ENCODE measurements around the gene SCAP.

Gene SCAP

DNA sequence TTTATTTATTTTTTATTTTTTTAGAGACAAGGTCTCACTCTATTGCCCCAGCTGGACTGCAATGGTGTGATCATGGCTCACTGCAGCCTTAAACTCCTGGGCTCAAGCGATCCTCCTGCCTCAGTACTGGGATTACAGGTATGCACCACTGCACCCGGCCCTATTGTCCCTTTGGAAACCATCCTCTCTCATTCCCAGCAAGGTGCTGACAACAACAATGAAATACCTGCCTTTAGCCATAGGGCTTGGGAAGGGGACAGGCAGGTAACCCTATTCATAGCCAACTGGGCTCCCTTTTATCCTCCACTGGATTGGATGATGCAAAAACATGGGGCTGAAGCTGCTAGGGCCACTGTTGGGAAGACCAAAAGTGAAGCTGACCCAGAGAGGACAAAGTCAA, 43.1 kb downstream of the SCAP start:
- Histone ChIP-seq H3K9ac (ENCODE audit: low read length) (no peak overlapping the region), H3K9me3 (ENCODE audit: insufficient read depth, low read length) (no peaks in the 10 kb centered on the region), H3F3A (ENCODE audit: insufficient read depth) (no peaks in the 10 kb centered on the region), H3K36me3 (ENCODE audit: low read length) (peaks cover 7% of the 10 kb centered on the region; the same call in 1 of the 2 replicates), H3K9me2 (replicated peaks; ENCODE audit: insufficient read depth, low read length) (no peaks in the 10 kb centered on the region), H3K79me2 (ENCODE audit: insufficient read depth, low read length) (no peaks in the 10 kb centered on the region), H3K27me3 (ENCODE audit: low read length) (no peaks in the 10 kb centered on the region), H2AFZ (ENCODE audit: low read depth, low read length, severe bottlenecking) (no peak overlapping the region), H3K4me3 (ENCODE audit: insufficient read depth, low read length, poor library complexity, severe bottlenecking) (no peak overlapping the region), H3K4me2 (ENCODE audit: low read depth, low read length, poor library complexity, severe bottlenecking) (no peak overlapping the region), H4K20me1 (ENCODE audit: low read depth, low read length) (no peaks in the 10 kb centered on the region), H3K27ac (ENCODE audit: low read depth, low read length) (no peak overlapping the region)
- TF ChIP-seq, protein P1, sequence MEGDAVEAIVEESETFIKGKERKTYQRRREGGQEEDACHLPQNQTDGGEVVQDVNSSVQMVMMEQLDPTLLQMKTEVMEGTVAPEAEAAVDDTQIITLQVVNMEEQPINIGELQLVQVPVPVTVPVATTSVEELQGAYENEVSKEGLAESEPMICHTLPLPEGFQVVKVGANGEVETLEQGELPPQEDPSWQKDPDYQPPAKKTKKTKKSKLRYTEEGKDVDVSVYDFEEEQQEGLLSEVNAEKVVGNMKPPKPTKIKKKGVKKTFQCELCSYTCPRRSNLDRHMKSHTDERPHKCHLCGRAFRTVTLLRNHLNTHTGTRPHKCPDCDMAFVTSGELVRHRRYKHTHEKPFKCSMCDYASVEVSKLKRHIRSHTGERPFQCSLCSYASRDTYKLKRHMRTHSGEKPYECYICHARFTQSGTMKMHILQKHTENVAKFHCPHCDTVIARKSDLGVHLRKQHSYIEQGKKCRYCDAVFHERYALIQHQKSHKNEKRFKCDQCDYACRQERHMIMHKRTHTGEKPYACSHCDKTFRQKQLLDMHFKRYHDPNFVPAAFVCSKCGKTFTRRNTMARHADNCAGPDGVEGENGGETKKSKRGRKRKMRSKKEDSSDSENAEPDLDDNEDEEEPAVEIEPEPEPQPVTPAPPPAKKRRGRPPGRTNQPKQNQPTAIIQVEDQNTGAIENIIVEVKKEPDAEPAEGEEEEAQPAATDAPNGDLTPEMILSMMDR (IDR thresholded peaks at IDR 0.05; ENCODE audit: insufficient read depth, low read length, poor library complexity, severe bottlenecking) = no peak

DNA sequence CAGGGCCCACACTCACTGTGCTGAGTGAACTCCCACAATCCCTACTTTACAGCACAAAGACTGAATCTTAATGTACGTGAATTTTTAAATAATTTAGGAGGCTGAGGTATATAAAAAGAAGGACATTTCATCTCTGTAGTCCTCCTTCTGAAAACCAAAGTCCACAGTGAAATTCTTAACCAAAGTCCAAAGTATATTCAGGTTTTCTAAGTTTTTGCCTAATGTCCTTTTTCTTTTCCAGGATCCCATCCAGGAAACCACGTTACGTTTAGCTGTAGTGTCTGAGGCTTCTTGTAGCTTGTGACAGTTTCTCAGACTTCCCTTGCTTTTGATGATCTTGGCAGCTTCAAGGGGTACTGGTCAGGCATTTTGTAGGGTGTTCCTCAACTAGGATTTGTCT, 44.5 kb downstream of the SCAP start:
- Histone ChIP-seq H3K4me2 (ENCODE audit: low read depth, low read length, poor library complexity, severe bottlenecking) (no peak overlapping the region), H3K4me3 (ENCODE audit: insufficient read depth, low read length, poor library complexity, severe bottlenecking) (no peak overlapping the region), H3K36me3 (ENCODE audit: low read length) (0 out of 2 replicates have a peak, but pooled peaks cover 7% of the 10 kb centered on the region), H4K20me1 (ENCODE audit: low read depth, low read length) (no peaks in the 10 kb centered on the region), H2AFZ (ENCODE audit: low read depth, low read length, severe bottlenecking) (no peak overlapping the region), H3K9me3 (ENCODE audit: insufficient read depth, low read length) (no peaks in the 10 kb centered on the region), H3K27ac (ENCODE audit: low read depth, low read length) (no peak overlapping the region), H3F3A (ENCODE audit: insufficient read depth) (no peaks in the 10 kb centered on the region), H3K27me3 (ENCODE audit: low read length) (no peaks in the 10 kb centered on the region), H3K9me2 (replicated peaks; ENCODE audit: insufficient read depth, low read length) (no peaks in the 10 kb centered on the region), H3K9ac (ENCODE audit: low read length) (no peak overlapping the region), H3K79me2 (ENCODE audit: insufficient read depth, low read length) (no peaks in the 10 kb centered on the region)
- no peak for TF ChIP-seq EZH2phosphoT487 (conservative IDR thresholded peaks at IDR 0.05; ENCODE audit: low read length)
- TF ChIP-seq, protein P1 (IDR thresholded peaks at IDR 0.05; ENCODE audit: insufficient read depth, low read length, poor library complexity, severe bottlenecking) = no peak

GRCh38 chr3:47430606-47431005, 45.1 kb downstream of the SCAP start:
- Histone ChIP-seq H3K4me3 (ENCODE audit: insufficient read depth, low read length, poor library complexity, severe bottlenecking) (no peak overlapping the region), H3K9me2 (replicated peaks; ENCODE audit: insufficient read depth, low read length) (no peaks in the 10 kb centered on the region), H3K9ac (ENCODE audit: low read length) (no peak overlapping the region), H3F3A (ENCODE audit: insufficient read depth) (no peaks in the 10 kb centered on the region), H3K79me2 (ENCODE audit: insufficient read depth, low read length) (no peaks in the 10 kb centered on the region), H3K27ac (ENCODE audit: low read depth, low read length) (no peak overlapping the region), H2AFZ (ENCODE audit: low read depth, low read length, severe bottlenecking) (no peak overlapping the region), H3K36me3 (ENCODE audit: low read length) (0 out of 2 replicates have a peak, but pooled peaks cover 7% of the 10 kb centered on the region), H3K27me3 (ENCODE audit: low read length) (no peaks in the 10 kb centered on the region), H3K9me3 (ENCODE audit: insufficient read depth, low read length) (no peaks in the 10 kb centered on the region), H3K4me2 (ENCODE audit: low read depth, low read length, poor library complexity, severe bottlenecking) (no peak overlapping the region), H4K20me1 (ENCODE audit: low read depth, low read length) (no peaks in the 10 kb centered on the region)
- TF ChIP-seq, protein P1 (IDR thresholded peaks at IDR 0.05; ENCODE audit: insufficient read depth, low read length, poor library complexity, severe bottlenecking) = no peak
- no peak for TF ChIP-seq EZH2phosphoT487 (conservative IDR thresholded peaks at IDR 0.05; ENCODE audit: low read length)
